ENCODE results near the gene OSBPL1A. TPM values are rescaled to one million over a fixed set of nuclear protein-coding genes. Genes with fewer than 3 reads are reported as not detected.

Gene OSBPL1A
- polyA plus RNA-seq, 1 of the 3 experiments (the other 2 are of a cell fraction) = 21.3 TPM

DNA sequence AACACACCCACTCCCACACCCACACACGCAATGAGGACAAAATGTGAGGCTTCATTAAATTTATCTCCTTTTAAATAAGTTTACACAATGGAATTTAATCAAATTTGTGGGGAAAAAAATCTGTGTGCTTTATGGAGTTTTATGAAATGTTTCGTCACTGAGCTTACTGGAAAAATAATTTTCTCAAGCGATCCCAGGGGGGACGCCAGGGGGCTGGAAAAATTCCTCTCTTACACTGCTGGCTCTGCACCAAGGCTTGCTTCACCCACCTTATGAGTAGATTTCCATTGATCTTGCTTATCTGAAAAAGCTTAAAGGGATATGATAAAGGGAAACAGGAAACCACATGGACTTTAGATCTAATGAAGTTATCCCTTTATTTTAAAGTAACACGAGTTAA lies 163.3 kb downstream of the OSBPL1A start:
- 76% methylated on average over 5 of the region's 5 CpGs for WGBS (ENCODE audit: low lambda C conversion rate)
- Histone ChIP-seq H3K79me2 (ENCODE audit: insufficient read depth) (peaks cover 3% of the 10 kb centered on the region; the same call in 1 of the 2 replicates), H2AFZ (ENCODE audit: low read depth) (no peak overlapping the region), H3F3A (replicated peaks; ENCODE audit: insufficient read depth) (no peaks in the 10 kb centered on the region), H3K4me1 (ENCODE audit: control insufficient read depth in 1 of 2, insufficient read depth in 2 of 2, low read depth in 1 of 2, low read length in 1 of 2) (peaks cover 0 to 11% of the 10 kb centered on the region in 2 experiments; a peak in 2 of 4 replicates), H4K20me1 (ENCODE audit: insufficient read depth) (no peaks in the 10 kb centered on the region), H3K4me3 (ENCODE audit: low read depth in 2 of 2, low read length in 1 of 2) (no peak overlapping the region), H3K27ac (ENCODE audit: low read depth in 2 of 2, low read length in 1 of 2) (no peak overlapping the region), H3K27me3 (ENCODE audit: insufficient read depth) (no peaks in the 10 kb centered on the region), H3K4me2 (no peak overlapping the region), H3K9me3 (no peaks in the 10 kb centered on the region), H3K9me2 (no peaks in the 10 kb centered on the region), H3K36me3 (replicated peaks in 1 of 2; ENCODE audit: control insufficient read depth in 1 of 2, insufficient read depth in 2 of 2, low read length in 1 of 2) (peaks cover 18 to 22% of the 10 kb centered on the region in 2 experiments), H3K9ac (no peak overlapping the region)
- ChIA-PET POLR2A (no interaction called here), CTCF (interaction anchor here (1.2 kb wide), 1 partner anchor 18 kb away, joined by 3 read pairs; no protein-coding TSS in a partner anchor)
- TF ChIP-seq RAD21 (IDR thresholded peaks at IDR 0.05; ENCODE audit: low read length) = no peak
- TF ChIP-seq, protein P1, sequence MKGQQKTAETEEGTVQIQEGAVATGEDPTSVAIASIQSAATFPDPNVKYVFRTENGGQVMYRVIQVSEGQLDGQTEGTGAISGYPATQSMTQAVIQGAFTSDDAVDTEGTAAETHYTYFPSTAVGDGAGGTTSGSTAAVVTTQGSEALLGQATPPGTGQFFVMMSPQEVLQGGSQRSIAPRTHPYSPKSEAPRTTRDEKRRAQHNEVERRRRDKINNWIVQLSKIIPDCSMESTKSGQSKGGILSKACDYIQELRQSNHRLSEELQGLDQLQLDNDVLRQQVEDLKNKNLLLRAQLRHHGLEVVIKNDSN (IDR thresholded peaks at IDR 0.05; ENCODE audit: borderline replicate concordance, low read depth) = no peak
- TF ChIP-seq, protein P2, sequence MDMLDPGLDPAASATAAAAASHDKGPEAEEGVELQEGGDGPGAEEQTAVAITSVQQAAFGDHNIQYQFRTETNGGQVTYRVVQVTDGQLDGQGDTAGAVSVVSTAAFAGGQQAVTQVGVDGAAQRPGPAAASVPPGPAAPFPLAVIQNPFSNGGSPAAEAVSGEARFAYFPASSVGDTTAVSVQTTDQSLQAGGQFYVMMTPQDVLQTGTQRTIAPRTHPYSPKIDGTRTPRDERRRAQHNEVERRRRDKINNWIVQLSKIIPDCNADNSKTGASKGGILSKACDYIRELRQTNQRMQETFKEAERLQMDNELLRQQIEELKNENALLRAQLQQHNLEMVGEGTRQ (IDR thresholded peaks at IDR 0.05; ENCODE audit: borderline replicate concordance, low read depth, low read length) = no peak
- no peak for TF ChIP-seq MEF2A (IDR thresholded peaks at IDR 0.05; ENCODE audit: borderline replicate concordance, low read depth)
- TF ChIP-seq EP300 (IDR thresholded peaks at IDR 0.05; ENCODE audit: borderline replicate concordance in 1 of 2, low read depth in 1 of 2, low read length in 1 of 2) = no peak
- TF ChIP-seq RCOR1 (IDR thresholded peaks at IDR 0.05; ENCODE audit: low read length) = no peak
- no peak for TF ChIP-seq NFIC (IDR thresholded peaks at IDR 0.05; ENCODE audit: borderline replicate concordance)
- TF ChIP-seq, protein P3, sequence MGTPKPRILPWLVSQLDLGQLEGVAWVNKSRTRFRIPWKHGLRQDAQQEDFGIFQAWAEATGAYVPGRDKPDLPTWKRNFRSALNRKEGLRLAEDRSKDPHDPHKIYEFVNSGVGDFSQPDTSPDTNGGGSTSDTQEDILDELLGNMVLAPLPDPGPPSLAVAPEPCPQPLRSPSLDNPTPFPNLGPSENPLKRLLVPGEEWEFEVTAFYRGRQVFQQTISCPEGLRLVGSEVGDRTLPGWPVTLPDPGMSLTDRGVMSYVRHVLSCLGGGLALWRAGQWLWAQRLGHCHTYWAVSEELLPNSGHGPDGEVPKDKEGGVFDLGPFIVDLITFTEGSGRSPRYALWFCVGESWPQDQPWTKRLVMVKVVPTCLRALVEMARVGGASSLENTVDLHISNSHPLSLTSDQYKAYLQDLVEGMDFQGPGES (IDR thresholded peaks at IDR 0.05; ENCODE audit: low read depth, low read length) = no peak
- TF ChIP-seq FOSL2 (IDR thresholded peaks at IDR 0.05; ENCODE audit: borderline replicate concordance, low read depth) = no peak
- TF ChIP-seq MXI1 (IDR thresholded peaks at IDR 0.05; ENCODE audit: low read depth, low read length) = no peak
- DNase-seq = no peak

DNA sequence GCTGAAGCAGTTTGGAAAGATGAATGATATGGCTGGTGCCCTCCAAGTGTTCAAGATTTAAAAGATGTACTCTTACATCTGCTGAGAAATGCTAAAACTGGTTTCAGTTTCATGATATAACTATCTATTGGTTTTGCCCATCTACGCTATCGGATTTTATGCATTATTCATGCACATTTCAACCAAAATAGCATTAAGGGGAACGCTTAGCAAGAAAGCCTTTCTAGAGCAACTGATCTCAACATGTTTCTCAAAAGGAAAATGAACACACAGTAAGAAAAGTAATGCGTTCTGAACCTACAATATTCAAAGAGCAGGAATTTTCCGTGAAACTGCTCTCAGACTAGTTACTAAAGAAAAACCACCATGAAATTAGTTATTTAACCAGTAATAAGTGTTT lies 164.8 kb downstream of the OSBPL1A start:
- no peaks in the 10 kb centered on the region for H3K27me3 ChIP-seq (ENCODE audit: insufficient read depth)
- no peaks in the 10 kb centered on the region for H3K9me2 ChIP-seq
- H3F3A ChIP-seq (replicated peaks; ENCODE audit: insufficient read depth) = peaks cover 11% of the 10 kb centered on the region
- H3K36me3 ChIP-seq (replicated peaks in 1 of 2; ENCODE audit: control insufficient read depth in 1 of 2, insufficient read depth in 2 of 2, low read length in 1 of 2) = peaks cover 13 to 22% of the 10 kb centered on the region in 2 experiments
- no peak overlapping the region for H3K4me3 ChIP-seq (ENCODE audit: low read depth in 2 of 2, low read length in 1 of 2)
- peaks cover 0 to 11% of the 10 kb centered on the region in 2 experiments; a peak in 2 of 4 replicates for H3K4me1 ChIP-seq (ENCODE audit: control insufficient read depth in 1 of 2, insufficient read depth in 2 of 2, low read depth in 1 of 2, low read length in 1 of 2)
- WGBS (ENCODE audit: low lambda C conversion rate) = 96% methylated on average over 5 of the region's 5 CpGs
- no peak overlapping the region for H3K9ac ChIP-seq
- no peaks in the 10 kb centered on the region for H3K9me3 ChIP-seq
- POLR2A ChIA-PET = no interaction called here
- no peak overlapping the region for H2AFZ ChIP-seq (ENCODE audit: low read depth)
- peak overlapping the region in 1 of 2 experiments; percentile 29; a peak in 1 of 4 replicates for H3K27ac ChIP-seq (ENCODE audit: low read depth in 2 of 2, low read length in 1 of 2)
- no peak overlapping the region for H3K4me2 ChIP-seq
- DNase-seq = no peak
- peaks cover 3% of the 10 kb centered on the region; the same call in 1 of the 2 replicates for H3K79me2 ChIP-seq (ENCODE audit: insufficient read depth)
- CTCF ChIA-PET = no interaction called here
- no peaks in the 10 kb centered on the region for H4K20me1 ChIP-seq (ENCODE audit: insufficient read depth)
- TF ChIP-seq, protein P2 (IDR thresholded peaks at IDR 0.05; ENCODE audit: borderline replicate concordance, low read depth, low read length) = no peak
- TF ChIP-seq FOXM1 (IDR thresholded peaks at IDR 0.05; ENCODE audit: low read depth) (no peak), GABPA (IDR thresholded peaks at IDR 0.05; ENCODE audit: low read depth) (no peak), RFX5 (IDR thresholded peaks at IDR 0.05; ENCODE audit: low read length) (no peak), TCF12 (IDR thresholded peaks at IDR 0.05) (no peak)
- TF ChIP-seq, protein P4, sequence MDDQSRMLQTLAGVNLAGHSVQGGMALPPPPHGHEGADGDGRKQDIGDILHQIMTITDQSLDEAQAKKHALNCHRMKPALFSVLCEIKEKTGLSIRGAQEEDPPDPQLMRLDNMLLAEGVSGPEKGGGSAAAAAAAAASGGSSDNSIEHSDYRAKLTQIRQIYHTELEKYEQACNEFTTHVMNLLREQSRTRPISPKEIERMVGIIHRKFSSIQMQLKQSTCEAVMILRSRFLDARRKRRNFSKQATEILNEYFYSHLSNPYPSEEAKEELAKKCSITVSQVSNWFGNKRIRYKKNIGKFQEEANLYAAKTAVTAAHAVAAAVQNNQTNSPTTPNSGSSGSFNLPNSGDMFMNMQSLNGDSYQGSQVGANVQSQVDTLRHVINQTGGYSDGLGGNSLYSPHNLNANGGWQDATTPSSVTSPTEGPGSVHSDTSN (IDR thresholded peaks at IDR 0.05) = no peak
- TF ChIP-seq, protein P5, sequence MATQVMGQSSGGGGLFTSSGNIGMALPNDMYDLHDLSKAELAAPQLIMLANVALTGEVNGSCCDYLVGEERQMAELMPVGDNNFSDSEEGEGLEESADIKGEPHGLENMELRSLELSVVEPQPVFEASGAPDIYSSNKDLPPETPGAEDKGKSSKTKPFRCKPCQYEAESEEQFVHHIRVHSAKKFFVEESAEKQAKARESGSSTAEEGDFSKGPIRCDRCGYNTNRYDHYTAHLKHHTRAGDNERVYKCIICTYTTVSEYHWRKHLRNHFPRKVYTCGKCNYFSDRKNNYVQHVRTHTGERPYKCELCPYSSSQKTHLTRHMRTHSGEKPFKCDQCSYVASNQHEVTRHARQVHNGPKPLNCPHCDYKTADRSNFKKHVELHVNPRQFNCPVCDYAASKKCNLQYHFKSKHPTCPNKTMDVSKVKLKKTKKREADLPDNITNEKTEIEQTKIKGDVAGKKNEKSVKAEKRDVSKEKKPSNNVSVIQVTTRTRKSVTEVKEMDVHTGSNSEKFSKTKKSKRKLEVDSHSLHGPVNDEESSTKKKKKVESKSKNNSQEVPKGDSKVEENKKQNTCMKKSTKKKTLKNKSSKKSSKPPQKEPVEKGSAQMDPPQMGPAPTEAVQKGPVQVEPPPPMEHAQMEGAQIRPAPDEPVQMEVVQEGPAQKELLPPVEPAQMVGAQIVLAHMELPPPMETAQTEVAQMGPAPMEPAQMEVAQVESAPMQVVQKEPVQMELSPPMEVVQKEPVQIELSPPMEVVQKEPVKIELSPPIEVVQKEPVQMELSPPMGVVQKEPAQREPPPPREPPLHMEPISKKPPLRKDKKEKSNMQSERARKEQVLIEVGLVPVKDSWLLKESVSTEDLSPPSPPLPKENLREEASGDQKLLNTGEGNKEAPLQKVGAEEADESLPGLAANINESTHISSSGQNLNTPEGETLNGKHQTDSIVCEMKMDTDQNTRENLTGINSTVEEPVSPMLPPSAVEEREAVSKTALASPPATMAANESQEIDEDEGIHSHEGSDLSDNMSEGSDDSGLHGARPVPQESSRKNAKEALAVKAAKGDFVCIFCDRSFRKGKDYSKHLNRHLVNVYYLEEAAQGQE (IDR thresholded peaks at IDR 0.05; ENCODE audit: low read depth, low read length) = no peak
- TF ChIP-seq, protein P6, sequence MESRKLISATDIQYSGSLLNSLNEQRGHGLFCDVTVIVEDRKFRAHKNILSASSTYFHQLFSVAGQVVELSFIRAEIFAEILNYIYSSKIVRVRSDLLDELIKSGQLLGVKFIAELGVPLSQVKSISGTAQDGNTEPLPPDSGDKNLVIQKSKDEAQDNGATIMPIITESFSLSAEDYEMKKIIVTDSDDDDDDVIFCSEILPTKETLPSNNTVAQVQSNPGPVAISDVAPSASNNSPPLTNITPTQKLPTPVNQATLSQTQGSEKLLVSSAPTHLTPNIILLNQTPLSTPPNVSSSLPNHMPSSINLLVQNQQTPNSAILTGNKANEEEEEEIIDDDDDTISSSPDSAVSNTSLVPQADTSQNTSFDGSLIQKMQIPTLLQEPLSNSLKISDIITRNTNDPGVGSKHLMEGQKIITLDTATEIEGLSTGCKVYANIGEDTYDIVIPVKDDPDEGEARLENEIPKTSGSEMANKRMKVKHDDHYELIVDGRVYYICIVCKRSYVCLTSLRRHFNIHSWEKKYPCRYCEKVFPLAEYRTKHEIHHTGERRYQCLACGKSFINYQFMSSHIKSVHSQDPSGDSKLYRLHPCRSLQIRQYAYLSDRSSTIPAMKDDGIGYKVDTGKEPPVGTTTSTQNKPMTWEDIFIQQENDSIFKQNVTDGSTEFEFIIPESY (IDR thresholded peaks at IDR 0.05; ENCODE audit: borderline replicate concordance, low read depth) = no peak

Measured in SK-N-SH (cell line).